Stimulated activated CD4-positive, alpha-beta T cell treated with anti-CD3 and anti-CD28 coated beads, TNF-alpha, amount 100 ng/mL, for 24 hours (primary cell): ENCODE measurements around the gene CST3.
"Not testable (repeated sequence)": the region's sequence is repeated elsewhere in the genome, so short reads cannot be mapped to it uniquely, and the experiment has no call there.

Source experiments
- DNase-seq, 3 experiments: peaks; one replicate each; pipeline ENCODE4 v3.0.0-alpha.2; 2020; ENCODE audit warnings: low read depth in 3 of 3

CST3 gene

GRCh38 chr20:23637282-23638221, at the start of gene CST3:
TSS of gene CST3 (minus strand) at chr20:23637955. CDS start at chr20:23637862, 93 bp downstream.
- DNase-seq: peak in 1 of 3 experiments; percentile 9

- DNase-seq: no peak
Observed at GRCh38 chr20:23686046-23686750, 48.4 kb upstream of the CST3 start.

GRCh38 chr20:23685529-23685896, 47.8 kb upstream of the CST3 start:
- DNase-seq: not testable (repeated sequence)

- DNase-seq: no peak
Observed at GRCh38 chr20:23684261-23684660, 46.5 kb upstream of the CST3 start.

DNA sequence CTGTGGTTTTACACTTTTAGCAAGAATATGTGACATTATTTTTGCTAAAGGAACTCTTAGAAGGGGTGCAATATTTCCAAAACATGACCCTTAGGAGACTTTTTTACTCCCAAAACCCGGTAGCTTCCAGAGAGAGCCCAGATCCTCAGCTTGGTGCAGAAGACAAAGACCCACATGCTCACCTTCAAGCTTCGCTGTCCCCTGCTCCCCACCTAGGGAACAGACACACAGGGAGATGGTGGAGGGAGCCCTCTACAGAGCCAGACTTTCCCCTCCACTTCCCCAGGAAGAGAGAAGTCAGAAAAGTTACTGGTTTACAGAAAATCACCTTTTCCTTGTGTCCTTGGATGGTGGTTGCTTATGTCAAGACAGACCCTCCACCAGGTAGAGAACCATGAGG, 46.1 kb upstream of the CST3 start:
- DNase-seq: no peak

GRCh38 chr20:23683281-23683680, 45.5 kb upstream of the CST3 start:
- DNase-seq: no peak

GRCh38 chr20:23680146-23680545, 42.4 kb upstream of the CST3 start:
- DNase-seq: no peak

DNA sequence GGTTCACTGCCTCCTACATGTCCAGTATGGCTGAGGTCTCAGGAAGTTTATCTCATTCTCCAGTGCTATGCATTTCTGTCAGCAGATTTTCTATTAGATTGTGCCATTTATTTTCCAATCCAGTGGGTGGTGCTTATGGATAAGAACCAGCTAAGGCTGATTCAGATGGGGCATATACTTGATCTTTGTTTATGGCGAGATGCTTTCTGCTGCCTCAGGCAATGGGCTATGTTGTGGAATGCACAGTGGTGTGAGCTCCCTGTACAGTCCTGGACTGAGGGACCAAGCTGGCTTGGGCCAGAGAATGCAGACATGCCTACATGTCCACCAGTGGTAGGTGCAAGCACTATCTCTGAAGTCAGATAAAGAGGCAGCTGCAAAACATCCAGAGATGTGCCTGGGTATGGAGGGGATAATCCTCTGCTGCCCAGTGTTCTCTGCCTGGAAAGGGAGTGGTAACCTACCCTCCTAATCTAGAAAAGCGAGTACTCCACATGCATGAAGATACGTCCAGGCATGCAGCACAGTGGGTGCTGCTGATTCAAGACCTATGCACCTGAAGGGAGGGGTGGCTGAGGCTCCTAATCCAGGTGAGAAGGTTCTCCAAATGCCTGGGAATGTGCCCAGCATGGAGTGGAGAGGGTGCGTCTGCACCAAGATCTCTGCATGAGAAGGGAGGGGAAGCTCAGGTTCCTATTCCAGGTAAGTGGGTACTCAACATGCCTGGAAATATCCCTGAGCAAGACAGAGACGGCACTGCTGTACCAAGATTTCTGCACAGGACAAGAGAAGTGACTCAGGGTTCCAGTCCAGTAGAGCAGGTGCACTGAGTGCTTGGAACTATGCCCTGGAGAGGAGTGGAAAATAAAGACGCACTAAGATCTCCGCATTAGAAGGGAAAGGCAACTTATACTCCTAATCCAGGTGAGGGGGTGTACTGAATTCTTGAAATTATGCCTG, 41.7 kb upstream of the CST3 start:
- no peak for DNase-seq

- DNase-seq: no peak
Observed at GRCh38 chr20:23673209-23673608, 35.5 kb upstream of the CST3 start.

DNA sequence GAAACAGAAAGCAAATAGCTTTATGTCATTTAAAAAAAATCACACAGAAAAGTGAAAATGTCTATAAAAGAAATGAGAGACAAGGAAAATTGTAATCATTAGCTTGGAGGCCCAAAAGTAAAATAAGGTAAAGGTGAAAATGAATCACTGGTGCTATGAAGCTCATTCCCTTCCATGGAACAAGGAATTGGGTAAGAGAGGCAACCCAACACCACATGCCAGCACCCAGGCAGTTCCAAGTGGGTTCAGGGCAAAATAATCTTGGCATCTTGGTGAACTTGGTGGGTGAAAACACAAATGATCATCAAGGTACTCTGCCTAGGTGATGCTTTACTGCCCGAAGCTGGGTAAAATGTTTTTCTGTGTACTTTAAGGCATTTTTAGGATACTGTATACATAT, 34.4 kb upstream of the CST3 start:
- no peak for DNase-seq

DNA sequence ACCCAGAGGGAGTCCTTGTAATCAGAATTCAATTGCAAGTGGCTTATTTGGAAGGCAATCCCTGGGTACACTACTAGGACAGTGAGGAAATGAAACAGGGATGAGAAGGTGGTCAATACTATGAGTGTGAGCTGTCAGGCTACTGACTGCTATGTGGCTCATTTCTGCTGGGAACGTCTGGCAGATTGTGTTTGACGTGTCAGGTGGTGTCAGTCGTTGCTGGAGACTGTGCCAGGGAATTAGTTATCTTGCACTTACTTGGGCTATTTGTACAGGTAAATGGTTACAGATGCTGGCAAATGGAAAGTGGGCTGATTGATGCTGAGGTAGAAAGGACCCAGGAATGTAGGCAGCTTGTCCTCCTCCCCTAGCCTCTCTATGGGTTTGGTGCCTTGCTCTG, 33.7 kb upstream of the CST3 start:
- DNase-seq: no peak

- no peak for DNase-seq
Observed at GRCh38 chr20:23670361-23670760, 32.6 kb upstream of the CST3 start.

DNA sequence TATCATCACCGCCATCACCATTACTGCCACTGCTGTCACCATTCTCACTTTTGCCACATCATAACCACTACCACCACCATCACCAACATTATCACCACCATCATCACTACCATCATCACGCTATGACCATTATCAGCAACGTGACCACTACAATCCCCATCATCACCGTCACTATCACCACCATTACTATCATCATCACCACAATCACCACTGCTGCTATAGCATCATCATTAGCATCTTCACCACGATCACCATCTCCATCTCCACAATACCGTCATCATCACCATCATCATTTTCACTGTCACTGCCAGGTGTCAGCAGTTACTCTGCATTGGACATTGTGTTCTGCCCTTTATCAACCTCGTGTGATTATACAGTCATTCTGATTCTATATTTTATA, 32.1 kb upstream of the CST3 start:
- no peak for DNase-seq

GRCh38 chr20:23669327-23669726, 31.6 kb upstream of the CST3 start:
- no peak for DNase-seq

DNA sequence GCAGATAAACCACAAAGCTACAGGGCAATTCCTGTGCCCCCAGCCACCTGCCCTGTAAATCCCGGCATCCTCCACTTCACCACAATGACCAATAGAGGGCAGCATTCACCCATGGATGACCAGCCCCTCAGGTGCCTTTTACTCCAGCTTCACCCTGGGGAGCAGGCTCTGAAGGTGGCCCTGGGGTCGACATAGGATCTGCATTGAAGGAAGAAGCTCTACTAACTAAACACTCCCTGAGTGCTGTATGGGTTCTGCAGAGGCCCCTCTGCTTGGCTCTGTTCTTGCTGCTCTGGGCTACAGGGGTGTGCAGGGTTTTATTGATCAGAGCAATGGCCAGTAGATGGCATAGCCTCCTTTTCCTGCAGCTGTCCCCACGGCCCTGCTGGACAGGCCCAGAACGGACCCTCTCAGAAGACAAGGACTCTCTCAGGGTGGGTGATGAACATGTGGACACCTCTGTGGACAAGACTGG, 30.8 kb upstream of the CST3 start:
- peak in 2 of 3 experiments; percentile 3 to 27 for DNase-seq

- DNase-seq: no peak
Observed at GRCh38 chr20:23667666-23668065, 29.9 kb upstream of the CST3 start.

GRCh38 chr20:23666698-23667097, 28.9 kb upstream of the CST3 start:
- DNase-seq: no peak

DNA sequence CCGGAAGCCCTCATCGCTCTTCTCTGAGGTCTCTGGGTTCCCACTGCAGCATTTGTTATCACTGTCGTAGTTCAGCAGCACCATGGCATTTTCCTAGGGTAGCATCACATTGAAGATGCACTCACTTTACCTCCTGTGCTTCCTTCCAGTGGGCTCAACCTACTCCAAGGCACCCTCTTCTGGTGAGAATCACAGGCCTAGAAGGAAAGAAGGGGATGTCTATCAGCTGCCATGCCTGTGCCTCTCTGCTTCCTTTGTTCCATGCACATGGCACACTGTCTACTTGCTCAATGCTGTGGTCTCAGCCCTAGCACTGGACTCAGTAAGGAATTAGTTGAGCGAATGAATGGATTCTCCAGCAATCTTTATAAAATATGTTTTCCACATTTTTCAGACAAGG, 28.4 kb upstream of the CST3 start:
- no peak for DNase-seq

- DNase-seq: no peak
Observed at GRCh38 chr20:23664954-23665353, 27.2 kb upstream of the CST3 start.

GRCh38 chr20:23664046-23664445, 26.3 kb upstream of the CST3 start:
- not testable (repeated sequence) for DNase-seq

- no peak for DNase-seq
Observed at GRCh38 chr20:23663180-23663579, 25.4 kb upstream of the CST3 start.
